Esophagus squamous epithelium (tissue), 5 donors: ENCODE measurements around the gene EBP. TPM values are rescaled to one million over a fixed set of nuclear protein-coding genes. Genes with fewer than 3 reads are reported as not detected.

Experiments used
- DNase-seq: peaks from one replicate; lab custom pipeline; 2025; lab: John Stamatoyannopoulos, UW
- H3K27ac ChIP-seq, 4 donors: fragments of 200-600 bp; sonication (generic); one replicate each; pipeline ENCODE4 v1.5.1; 2016 to 2019; ENCODE audit warnings: mild to moderate bottlenecking in 1 of 4
- H3K27me3 ChIP-seq, 4 donors: fragments of 200-600 bp; sonication (generic); 1 replicate in 3 of 4; 2 replicates in 1 of 4; pipeline versions ENCODE4 v1.5.1 to v1.6.0; 2017 to 2021; ENCODE audit warnings: antibody characterized with exemption in 1 of 4
- H3K36me3 ChIP-seq, 3 donors: fragments of 200-600 bp; sonication (generic); one replicate each; pipeline ENCODE4 v1.5.1; 2016 to 2019
- H3K4me1 ChIP-seq, 3 donors: fragments of 200-600 bp; sonication (generic); one replicate each; pipeline ENCODE4 v1.5.1; 2017 to 2019
- H3K4me3 ChIP-seq, 4 donors: fragments of 200-600 bp; sonication (generic); 1 replicate in 3 of 4; 2 replicates in 1 of 4; pipeline ENCODE4 v1.5.1; 2016 to 2019; ENCODE audit warnings: mild to moderate bottlenecking in 2 of 4, moderate library complexity in 1 of 4
- H3K9me3 ChIP-seq, 3 donors: fragments of 200-600 bp; sonication (generic); one replicate each; pipeline ENCODE4 v1.5.1; 2016 to 2019
- CTCF ChIP-seq, 6 experiments: fragments of 450-650 bp in 4 of 6; fragments of 200-600 bp in 2 of 6; sonication (generic) in 2 of 6; IDR thresholded peaks; one replicate each; pipeline ENCODE4 v1.5.1; 2016 to 2019; ENCODE audit warnings: antibody characterized with exemption in 6 of 6, mild to moderate bottlenecking in 4 of 6, moderate library complexity in 4 of 6
- POLR2A ChIP-seq, 4 donors: fragments of 450-650 bp; IDR thresholded peaks; one replicate each; pipeline ENCODE4 v1.6.1; 2017; ENCODE audit warnings: antibody characterized with exemption in 4 of 4, mild to moderate bottlenecking in 4 of 4, moderate library complexity in 3 of 4
- WGBS, 2 donors: methylation state at CpG; one replicate each; pipeline ENCODE4 v1.1.5; 2018; 5-methylcytosine and 5-hydroxymethylcytosine counted together
- intact Hi-C: fragments of 100-400 bp; cut with DNase I; formaldehyde crosslinking; loops from one replicate; pipeline ENCODE4 v1.15.0; 2022
- total RNA-seq, 4 donors: library from RNA; depleted of rRNA; stranded (reverse); fragments of >200 nt; gene quantifications; one replicate each; pipeline ENCODE4 v1.1.0, GENCODE V29; 2016
- donor health status: DM: yes; HTN: yes; CAD: no.

Gene EBP
- total RNA-seq, 4 donors from 2014 or later, result 60.8 to 119 (median 87.1) TPM

- no peaks in the 10 kb centered on the region for H3K9me3 ChIP-seq
- no peaks in the 10 kb centered on the region for H3K27me3 ChIP-seq
- no peak overlapping the region for H3K4me3 ChIP-seq
- DNase-seq, result no peak
- H3K27ac ChIP-seq, result no peak overlapping the region
- intact Hi-C loops, result no loop called here
- peaks cover 0 to 5% (median 0%) of the 10 kb centered on the region in 3 donors for H3K4me1 ChIP-seq
- WGBS, 2 donors, result 50 to 69% methylated on average over 1 to 2 of the region's 7 CpGs
- TF ChIP-seq CTCF (IDR thresholded peaks at IDR 0.05), result no peak
- no peak for TF ChIP-seq POLR2A (IDR thresholded peaks at IDR 0.05)
- H3K36me3 ChIP-seq, result peaks cover 0 to 56% (median 5%) of the 10 kb centered on the region in 3 donors
Measured at GRCh38 chrX:48482526-48482925, 39.1 kb upstream of the EBP start.

- WGBS, 2 donors, result 66% methylated on average over 2 of the region's 10 CpGs; no CpG with 5 or more reads in 1 of the 2 donors
- no peak for TF ChIP-seq CTCF (IDR thresholded peaks at IDR 0.05)
- no peak for TF ChIP-seq POLR2A (IDR thresholded peaks at IDR 0.05)
- H3K27me3 ChIP-seq, result no peaks in the 10 kb centered on the region
- H3K9me3 ChIP-seq, result no peaks in the 10 kb centered on the region
- H3K27ac ChIP-seq, result peak overlapping the region in 1 of 4 donors; percentile 57
- H3K4me1 ChIP-seq, result peaks cover 0 to 22% (median 0%) of the 10 kb centered on the region in 3 donors
- peaks cover 0 to 35% (median 0%) of the 10 kb centered on the region in 3 donors for H3K36me3 ChIP-seq
- no peak overlapping the region for H3K4me3 ChIP-seq
- DNase-seq, result no peak
- intact Hi-C loops, result no loop called here
Measured at GRCh38 chrX:48487362-48487798, 34.2 kb upstream of the EBP start.

GRCh38 chrX:48488034-48488433, 33.6 kb upstream of the EBP start:
- WGBS, 2 donors, result 74% methylated on average over 3 of the region's 3 CpGs; no CpG with 5 or more reads in 1 of the 2 donors
- Histone ChIP-seq H3K27me3 (no peaks in the 10 kb centered on the region), H3K4me1 (peaks cover 0 to 24% (median 0%) of the 10 kb centered on the region in 3 donors), H3K4me3 (no peak overlapping the region), H3K27ac (peak overlapping the region in 1 of 4 donors; percentile 57), H3K36me3 (peaks cover 0 to 29% (median 0%) of the 10 kb centered on the region in 3 donors), H3K9me3 (no peaks in the 10 kb centered on the region)
- intact Hi-C loops, result no loop called here
- TF ChIP-seq CTCF (IDR thresholded peaks at IDR 0.05) (no peak), POLR2A (IDR thresholded peaks at IDR 0.05) (no peak)
- no peak for DNase-seq

GRCh38 chrX:48489296-48489695, 32.3 kb upstream of the EBP start:
- Histone ChIP-seq H3K9me3 (no peaks in the 10 kb centered on the region), H3K27me3 (no peaks in the 10 kb centered on the region), H3K4me3 (no peak overlapping the region), H3K36me3 (peaks cover 0 to 16% (median 0%) of the 10 kb centered on the region in 3 donors), H3K4me1 (peaks cover 0 to 24% (median 0%) of the 10 kb centered on the region in 3 donors), H3K27ac (peak overlapping the region in 1 of 4 donors; percentile 25)
- DNase-seq, result no peak
- no peak for TF ChIP-seq POLR2A (IDR thresholded peaks at IDR 0.05)
- no peak for TF ChIP-seq CTCF (IDR thresholded peaks at IDR 0.05)
- intact Hi-C loops, result no loop called here
- WGBS, 2 donors, result 76 to 86% methylated on average over 1 to 8 of the region's 9 CpGs

GRCh38 chrX:48489892-48490291, 31.7 kb upstream of the EBP start:
- WGBS, 2 donors, result 57 to 81% methylated on average over 1 to 2 of the region's 2 CpGs
- no peak for DNase-seq
- Histone ChIP-seq H3K36me3 (peaks cover 0 to 10% (median 0%) of the 10 kb centered on the region in 3 donors), H3K9me3 (no peaks in the 10 kb centered on the region), H3K27ac (peak overlapping the region in 3 of 4 donors; percentile 36 to 73 (median 61)), H3K4me1 (peaks cover 0 to 24% (median 0%) of the 10 kb centered on the region in 3 donors), H3K4me3 (no peak overlapping the region), H3K27me3 (no peaks in the 10 kb centered on the region)
- intact Hi-C loops, result no loop called here
- TF ChIP-seq POLR2A (IDR thresholded peaks at IDR 0.05), result no peak
- no peak for TF ChIP-seq CTCF (IDR thresholded peaks at IDR 0.05)
